Right renal cortex interstitium (tissue), 3 donors: ENCODE measurements around the gene RPL23. TPM values are rescaled to one million over a fixed set of nuclear protein-coding genes. Genes with fewer than 3 reads are reported as not detected.

Source experiments
- DNase-seq, 3 donors: peaks; one replicate each; pipeline ENCODE4 v3.0.0-alpha.2; 2013; ENCODE audit warnings: low read depth in 3 of 3, low spot score in 2 of 3
- polyA plus RNA-seq, 3 donors: library from polyadenylated mRNA; unstranded; fragments of 120-200 nt; gene quantifications; one replicate each; pipeline ENCODE4 v1.2.1, GENCODE V29; 2013; ENCODE audit not compliant: insufficient read length in 3 of 3

RPL23 gene
- polyA plus RNA-seq, 3 donors: 2,780 to 3,019 (median 2,969) TPM

GRCh38 chr17:38885044-38885727 lies 31.7 kb upstream of the RPL23 start:
- DNase-seq: no peak

GRCh38 chr17:38883592-38884526 lies 30.3 kb upstream of the RPL23 start:
- no peak for DNase-seq

- no peak for DNase-seq
These were observed 29.3 kb upstream of the RPL23 start for GRCh38 chr17:38882870-38883269.

- no peak for DNase-seq
These were observed 28.2 kb upstream of the RPL23 start for GRCh38 chr17:38881600-38882191.

DNA sequence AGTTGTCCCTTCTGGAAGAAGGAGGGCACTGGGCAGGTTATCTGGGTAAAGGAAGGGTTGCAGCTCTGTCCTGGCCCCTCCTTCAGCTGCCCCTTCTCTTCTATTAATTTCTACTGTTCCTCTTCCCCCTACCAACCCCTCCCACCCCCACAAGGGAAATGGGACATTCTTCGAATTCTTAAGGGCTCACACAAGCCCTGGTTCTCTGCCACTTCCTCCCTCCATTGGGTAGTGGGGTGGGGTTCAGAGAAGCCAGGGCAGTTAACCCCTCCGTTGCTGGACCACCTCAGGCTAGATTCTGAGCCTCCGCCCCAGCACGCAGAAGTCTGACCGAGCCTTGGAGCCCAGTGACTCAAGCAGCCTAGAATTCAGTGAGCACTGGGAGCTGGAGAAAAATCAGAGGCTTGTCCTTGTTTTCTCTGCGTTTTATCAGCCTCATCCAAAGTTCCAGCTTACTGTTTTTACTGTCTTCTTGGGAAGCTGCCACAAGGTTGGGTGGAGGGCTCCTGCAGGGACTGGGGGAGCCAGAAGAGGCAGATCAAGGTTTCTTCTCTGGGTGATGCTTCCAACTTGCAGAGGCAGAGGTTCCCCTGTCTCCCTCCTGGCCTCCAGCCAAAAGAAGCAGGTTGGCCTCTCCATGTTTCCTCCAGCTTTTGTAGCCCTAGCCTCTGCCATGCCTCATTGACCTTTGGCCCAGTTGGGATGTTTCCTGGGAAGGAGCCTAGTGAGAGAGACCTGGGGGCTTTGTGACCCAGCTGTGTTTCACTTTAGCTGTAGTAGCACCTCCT lies 26.6 kb upstream of the RPL23 start:
- no peak for DNase-seq

DNA sequence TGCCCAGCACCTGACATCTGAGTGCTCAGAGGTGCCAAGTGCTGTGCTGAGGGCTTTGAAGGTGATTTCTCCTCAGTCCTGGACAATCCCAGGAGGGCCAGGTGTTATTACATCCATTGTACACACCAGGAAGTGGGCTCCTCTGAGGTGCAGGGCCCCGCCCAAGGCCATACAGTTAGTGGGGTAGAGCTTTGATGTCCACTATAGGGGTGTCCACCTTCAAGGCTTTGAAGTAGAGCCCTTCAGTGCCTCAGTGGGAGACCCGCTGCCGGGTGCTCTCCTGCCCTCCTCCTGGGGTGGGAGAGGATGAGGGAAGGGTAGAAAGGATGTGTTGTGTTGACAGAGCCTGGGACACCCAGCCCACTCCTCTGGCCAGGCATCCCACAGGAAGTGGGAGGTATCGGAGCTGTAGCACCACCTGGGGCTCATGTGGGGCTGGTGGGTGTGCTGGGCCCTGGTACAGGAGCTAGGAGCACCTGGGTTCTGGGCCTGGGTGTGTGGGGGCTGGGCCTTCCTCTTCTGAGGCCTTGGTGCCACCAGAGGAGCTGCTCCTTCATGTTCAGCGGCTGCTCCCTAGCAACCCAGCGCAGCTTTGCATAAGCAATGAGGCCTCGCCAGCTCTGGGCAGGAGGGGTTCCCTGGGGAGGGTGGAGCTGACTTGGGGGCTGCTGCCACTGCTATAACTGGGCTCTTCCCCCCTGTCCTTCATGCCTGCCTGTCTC lies 23.8 kb upstream of the RPL23 start:
- DNase-seq: no peak

DNA sequence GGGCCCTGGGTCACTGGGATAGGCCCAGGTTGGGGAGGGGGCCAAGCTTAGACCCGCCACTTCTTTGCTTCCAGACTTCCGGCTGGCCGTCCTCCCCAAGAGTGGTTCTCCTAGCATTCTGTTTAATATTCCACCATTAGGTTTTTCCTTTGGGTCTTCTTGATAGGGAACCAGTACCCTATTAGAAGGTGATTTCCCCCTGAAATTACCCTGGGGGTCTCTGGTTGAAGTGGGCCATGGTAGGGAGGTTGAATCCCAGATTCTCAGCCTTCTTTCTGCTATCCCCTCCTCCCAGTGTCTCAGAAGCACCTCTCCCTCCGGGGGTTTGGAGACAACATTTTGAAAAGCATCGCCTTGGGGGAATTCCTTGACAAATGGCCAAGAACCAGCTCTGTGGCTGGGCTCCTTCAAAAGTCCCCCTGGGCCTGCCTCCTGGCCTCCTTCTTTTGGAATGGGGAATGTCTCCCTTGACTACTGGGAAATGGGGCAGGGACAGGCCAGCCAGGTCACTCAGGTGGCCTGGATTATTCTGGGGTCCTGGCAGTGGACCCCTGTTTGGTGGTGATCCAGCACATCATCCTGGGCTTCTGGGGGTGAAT lies 22.1 kb upstream of the RPL23 start:
- DNase-seq: no peak

DNA sequence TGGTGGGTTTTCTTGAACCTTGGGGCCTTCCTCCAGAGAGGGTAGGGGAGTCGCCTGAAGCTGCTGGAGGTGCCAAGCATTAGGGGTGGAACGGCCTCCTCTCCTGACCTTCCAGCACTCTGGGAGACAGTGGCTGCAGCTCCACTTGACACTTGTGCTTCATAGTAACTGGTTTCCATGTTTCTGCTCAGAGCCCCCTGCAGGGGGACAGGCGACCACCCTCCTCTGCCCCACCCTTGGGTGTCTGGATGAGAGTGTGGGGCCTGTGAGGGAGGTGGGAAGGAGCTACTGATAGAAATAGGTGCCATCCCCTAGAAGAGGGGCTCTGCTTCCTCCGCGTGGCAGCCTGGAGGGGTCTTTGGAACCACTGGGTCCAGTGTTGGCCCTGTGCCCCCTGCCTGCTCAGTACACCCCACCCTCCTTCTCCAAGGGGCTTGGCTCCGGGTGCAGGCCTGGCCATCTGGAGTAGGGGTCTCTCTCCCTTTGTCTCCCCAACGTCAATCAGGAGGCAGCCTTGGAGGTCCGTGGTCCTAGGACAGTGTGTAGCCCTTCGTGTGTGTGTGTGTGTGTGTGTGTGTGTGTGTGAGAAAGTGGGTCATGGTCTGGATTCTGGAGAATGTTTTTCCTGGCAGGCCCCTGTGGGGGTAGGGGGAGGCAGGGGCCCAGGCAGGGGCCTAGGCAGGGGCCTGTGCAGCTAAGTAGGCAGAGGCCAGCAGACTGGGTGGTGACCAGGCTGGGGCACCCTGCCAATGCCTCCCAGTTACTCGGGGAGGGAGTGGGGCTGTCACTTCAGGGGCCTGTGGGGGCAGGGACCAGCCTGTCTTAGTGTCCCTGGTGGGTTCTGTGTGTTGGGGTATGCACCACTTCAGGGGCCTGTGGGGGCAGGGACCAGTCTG lies 21.2 kb upstream of the RPL23 start:
- no peak for DNase-seq

GRCh38 chr17:38873640-38874380 lies 20.3 kb upstream of the RPL23 start:
- DNase-seq: no peak

GRCh38 chr17:38872671-38873385 lies 19.3 kb upstream of the RPL23 start:
- DNase-seq: no peak

DNA sequence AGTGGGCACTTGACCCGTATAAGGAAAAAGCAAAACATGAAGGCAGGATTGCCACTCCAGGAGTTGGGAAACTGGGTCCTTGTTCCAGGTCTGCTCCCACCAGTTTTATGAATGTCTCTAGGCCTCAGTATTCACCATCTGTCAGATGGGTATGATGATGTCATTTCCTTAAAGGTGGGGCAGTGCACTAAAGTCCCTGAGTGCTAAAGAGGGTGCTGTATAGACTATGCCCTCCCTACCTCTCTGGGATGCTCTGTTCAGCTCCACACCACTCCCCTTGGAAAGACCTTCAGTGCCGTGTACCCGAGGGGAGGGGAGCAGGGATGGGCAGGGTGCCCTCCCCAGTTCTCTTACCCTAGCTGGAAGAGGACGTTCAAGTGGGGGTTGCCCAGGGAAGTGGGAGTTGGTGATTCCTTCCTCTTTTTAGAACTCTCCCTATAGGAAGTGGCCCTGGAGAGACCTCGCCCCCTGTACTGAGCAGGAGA lies 18.5 kb upstream of the RPL23 start:
- DNase-seq: no peak

DNA sequence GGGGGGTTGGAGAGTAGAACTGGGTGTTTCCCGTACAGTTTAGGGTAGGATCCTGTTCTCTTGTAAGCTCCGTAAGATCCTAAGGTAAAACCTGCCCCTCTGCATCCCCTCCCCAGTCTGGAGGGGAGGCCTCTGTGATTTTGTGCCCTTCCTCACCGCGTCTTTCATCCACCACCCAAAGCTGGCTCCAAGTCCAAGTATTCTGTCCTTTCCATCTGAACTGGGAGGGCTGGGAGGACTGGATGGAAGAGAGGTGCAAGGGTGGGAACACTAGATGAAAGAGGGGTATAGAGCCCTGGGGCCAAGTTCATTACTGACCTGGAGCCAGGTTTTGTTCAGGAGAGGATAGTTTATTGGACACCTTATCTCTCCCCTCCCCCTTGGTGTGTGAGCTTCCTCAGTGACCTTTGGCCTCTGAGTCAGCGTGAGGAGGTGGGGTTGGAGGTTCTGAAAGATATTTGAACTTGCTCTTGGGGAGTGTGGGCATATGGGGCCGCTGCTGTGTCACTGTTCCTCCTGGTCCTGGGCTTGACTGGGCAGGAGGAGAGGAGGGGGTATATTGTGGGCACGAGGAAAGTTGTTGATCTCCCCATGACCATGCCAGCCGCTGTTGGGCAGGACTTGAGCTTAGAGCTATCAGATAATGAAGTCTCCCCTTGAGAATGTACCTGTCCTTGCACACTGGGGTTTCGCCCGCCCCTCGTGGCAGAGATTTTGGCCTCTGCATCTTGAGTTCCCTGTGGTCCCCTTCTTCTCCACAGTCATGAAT lies 17.9 kb upstream of the RPL23 start:
- no peak for DNase-seq

- no peak for DNase-seq
These were observed 17.0 kb upstream of the RPL23 start for GRCh38 chr17:38870259-38871165.

DNA sequence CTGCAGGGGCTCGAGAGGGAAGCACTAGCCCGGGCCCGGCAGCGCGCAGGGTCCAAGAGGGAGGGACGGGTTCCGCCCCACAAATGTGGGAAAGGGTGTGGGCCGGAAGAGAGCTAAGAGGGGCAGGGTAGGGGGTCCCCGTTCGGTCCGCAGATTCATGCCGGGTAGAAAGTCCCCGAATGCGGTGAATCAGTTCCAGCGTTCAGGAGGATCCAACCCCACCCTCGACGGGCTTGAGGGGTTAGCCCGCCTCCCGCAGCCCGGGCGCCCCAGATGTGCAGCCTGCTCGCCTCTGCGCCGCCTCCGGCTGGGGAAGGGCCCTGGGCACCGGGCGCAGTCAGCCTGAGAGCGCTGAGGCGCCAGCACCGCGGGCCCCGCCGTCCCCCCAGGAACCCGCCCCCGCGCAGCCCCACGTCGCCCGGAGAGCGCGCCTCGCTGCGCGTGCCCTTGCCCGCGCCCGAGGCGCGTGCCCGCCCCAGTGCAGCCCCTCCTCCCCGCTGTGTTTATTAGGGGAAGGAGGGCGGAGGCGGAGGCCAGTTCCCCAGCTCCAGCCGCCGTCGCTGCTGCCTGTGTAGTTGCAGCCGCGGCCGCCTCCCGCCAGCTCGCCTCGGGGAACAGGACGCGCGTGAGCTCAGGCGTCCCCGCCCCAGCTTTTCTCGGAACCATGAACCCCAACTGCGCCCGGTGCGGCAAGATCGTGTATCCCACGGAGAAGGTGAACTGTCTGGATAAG lies 16.2 kb upstream of the RPL23 start, which contains the start of gene LASP1:
Gene LASP1, plus strand, starts transcription at position 533 of the 733 bp plus-strand sequence. Its CDS starts 132 bp downstream, at position 665.
- DNase-seq: peak in 1 of 3 donors; percentile 81
